Ascending aorta (tissue), 2 donors: ENCODE data around the gene CD2AP. TPM values are rescaled to one million over a fixed set of nuclear protein-coding genes. Genes with fewer than 3 reads are reported as not detected.

Experiments used
- DNase-seq, 2 donors: peaks; one replicate each; pipeline ENCODE4 v3.0.0-alpha.2; 2019; ENCODE audit warnings: low spot score in 2 of 2
- H3K27ac ChIP-seq, 2 donors: fragments of 200-600 bp; sonication (generic); one replicate each; pipeline ENCODE4 v1.5.1; 2016 to 2017; ENCODE audit warnings: mild to moderate bottlenecking in 1 of 2
- H3K27me3 ChIP-seq: fragments of 200-600 bp; sonication (generic); one replicate; pipeline ENCODE4 v1.5.1; 2017
- H3K36me3 ChIP-seq, 2 donors: fragments of 200-600 bp; sonication (generic); one replicate each; pipeline ENCODE4 v1.5.1; 2016
- H3K4me1 ChIP-seq, 2 donors: fragments of 200-600 bp; sonication (generic); one replicate each; pipeline ENCODE4 v1.5.1; 2016 to 2017; ENCODE audit warnings: mild to moderate bottlenecking in 1 of 2
- H3K4me3 ChIP-seq, 2 donors: fragments of 200-600 bp; sonication (generic); one replicate each; pipeline ENCODE4 v1.5.1; 2016 to 2017; ENCODE audit warnings: mild to moderate bottlenecking in 1 of 2
- H3K9me3 ChIP-seq, 2 donors: fragments of 200-600 bp; sonication (generic); one replicate each; pipeline ENCODE4 v1.5.1; 2016
- intact Hi-C: fragments of 100-400 bp; cut with DNase I; formaldehyde crosslinking; loops from one replicate; pipeline ENCODE4 v1.15.1; 2023
- total RNA-seq: library from RNA; depleted of rRNA; stranded (reverse); fragments of >200 nt; gene quantifications from one replicate; pipeline ENCODE4 v1.1.0, GENCODE V29; 2016
- TF ChIP-seq, protein P1 (sequence below), 3 experiments: fragments of 200-600 bp in 2 of 3; fragments of 450-650 bp in 1 of 3; sonication (generic) in 2 of 3; IDR thresholded peaks; one replicate each; pipeline ENCODE4 v1.5.1; 2016 to 2019; ENCODE audit warnings: antibody characterized with exemption in 3 of 3, mild to moderate bottlenecking in 1 of 3, moderate library complexity in 1 of 3

The CD2AP gene
- total RNA-seq, 1 donor from 2014 or later, result 18.9 TPM

DNA sequence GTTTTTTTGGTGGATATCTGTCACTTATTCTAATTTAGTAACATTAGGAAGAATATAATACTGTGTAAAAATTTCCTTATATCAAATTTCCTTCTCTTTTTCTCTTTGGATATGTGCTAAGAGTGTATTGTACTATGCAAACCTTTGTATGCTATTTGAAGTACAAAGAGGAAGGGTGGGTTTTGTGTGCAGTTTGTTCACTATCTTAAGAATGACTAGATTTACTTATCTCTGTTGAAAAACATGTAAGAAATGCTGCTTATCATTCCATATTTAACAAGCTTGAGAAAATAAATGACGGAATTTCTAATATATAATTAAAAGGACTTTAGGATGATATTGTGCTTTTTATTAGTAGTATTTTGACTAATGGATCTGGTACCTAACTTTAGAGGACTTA lies 13.1 kb downstream of the CD2AP start:
- TF ChIP-seq, protein P1, sequence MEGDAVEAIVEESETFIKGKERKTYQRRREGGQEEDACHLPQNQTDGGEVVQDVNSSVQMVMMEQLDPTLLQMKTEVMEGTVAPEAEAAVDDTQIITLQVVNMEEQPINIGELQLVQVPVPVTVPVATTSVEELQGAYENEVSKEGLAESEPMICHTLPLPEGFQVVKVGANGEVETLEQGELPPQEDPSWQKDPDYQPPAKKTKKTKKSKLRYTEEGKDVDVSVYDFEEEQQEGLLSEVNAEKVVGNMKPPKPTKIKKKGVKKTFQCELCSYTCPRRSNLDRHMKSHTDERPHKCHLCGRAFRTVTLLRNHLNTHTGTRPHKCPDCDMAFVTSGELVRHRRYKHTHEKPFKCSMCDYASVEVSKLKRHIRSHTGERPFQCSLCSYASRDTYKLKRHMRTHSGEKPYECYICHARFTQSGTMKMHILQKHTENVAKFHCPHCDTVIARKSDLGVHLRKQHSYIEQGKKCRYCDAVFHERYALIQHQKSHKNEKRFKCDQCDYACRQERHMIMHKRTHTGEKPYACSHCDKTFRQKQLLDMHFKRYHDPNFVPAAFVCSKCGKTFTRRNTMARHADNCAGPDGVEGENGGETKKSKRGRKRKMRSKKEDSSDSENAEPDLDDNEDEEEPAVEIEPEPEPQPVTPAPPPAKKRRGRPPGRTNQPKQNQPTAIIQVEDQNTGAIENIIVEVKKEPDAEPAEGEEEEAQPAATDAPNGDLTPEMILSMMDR (IDR thresholded peaks at IDR 0.05), result no peak
- Histone ChIP-seq H3K9me3 (no peaks in the 10 kb centered on the region), H3K27me3 (no peaks in the 10 kb centered on the region), H3K4me3 (no peak overlapping the region), H3K36me3 (no peaks in the 10 kb centered on the region), H3K4me1 (no peaks in the 10 kb centered on the region), H3K27ac (no peak overlapping the region)
- DNase-seq, result no peak
- intact Hi-C loops, result no loop called here

DNA sequence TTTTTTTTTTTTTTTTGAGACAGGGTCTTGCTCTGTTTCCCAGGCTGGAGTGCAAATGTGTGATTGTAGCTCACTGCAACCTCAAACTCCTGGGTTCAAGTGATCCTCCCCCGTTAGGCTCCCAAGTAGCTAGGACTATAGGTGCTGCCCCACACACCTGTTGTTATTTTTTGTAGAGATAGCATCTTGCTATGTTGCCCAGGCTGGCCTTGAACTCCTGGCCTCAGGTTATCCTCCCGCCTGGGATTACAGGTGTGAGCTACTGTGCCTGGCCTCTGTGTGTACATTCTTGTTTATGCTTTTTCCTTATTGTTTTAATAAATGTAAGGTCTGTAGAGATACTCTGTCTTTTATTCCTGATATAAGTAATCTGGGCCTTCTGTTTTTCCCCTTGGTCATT lies 14.8 kb downstream of the CD2AP start:
- no peaks in the 10 kb centered on the region for H3K36me3 ChIP-seq
- no peak for DNase-seq
- H3K9me3 ChIP-seq, result no peaks in the 10 kb centered on the region
- intact Hi-C loops, result no loop called here
- H3K27ac ChIP-seq, result no peak overlapping the region
- TF ChIP-seq, protein P1 (IDR thresholded peaks at IDR 0.05), result no peak
- H3K4me3 ChIP-seq, result no peak overlapping the region
- H3K27me3 ChIP-seq, result no peaks in the 10 kb centered on the region
- H3K4me1 ChIP-seq, result no peaks in the 10 kb centered on the region

DNA sequence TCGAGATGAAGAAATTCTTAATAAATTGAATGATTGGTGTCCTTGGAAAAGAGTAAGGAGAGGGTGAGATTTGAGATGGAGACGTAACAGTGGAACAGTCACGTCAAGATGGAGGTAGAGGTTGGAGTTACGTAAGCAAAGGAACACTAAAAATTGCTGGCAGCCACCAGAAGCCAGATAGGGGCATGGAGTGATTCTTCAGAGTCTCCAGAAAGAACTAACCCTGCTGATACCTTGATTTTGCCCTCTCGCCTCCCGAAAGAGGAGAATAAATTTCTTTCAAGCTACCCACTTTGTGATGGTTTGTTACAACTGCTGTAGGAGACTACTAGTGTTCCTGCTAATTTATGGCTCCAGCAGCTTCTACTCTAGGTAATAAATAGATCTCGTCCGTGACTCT lies 17.6 kb downstream of the CD2AP start:
- intact Hi-C loops, result no loop called here
- TF ChIP-seq, protein P1 (IDR thresholded peaks at IDR 0.05), result no peak
- no peak overlapping the region for H3K4me3 ChIP-seq
- H3K27ac ChIP-seq, result no peak overlapping the region
- H3K9me3 ChIP-seq, result no peaks in the 10 kb centered on the region
- H3K4me1 ChIP-seq, result no peaks in the 10 kb centered on the region
- H3K27me3 ChIP-seq, result no peaks in the 10 kb centered on the region
- no peaks in the 10 kb centered on the region for H3K36me3 ChIP-seq
- no peak for DNase-seq

DNA sequence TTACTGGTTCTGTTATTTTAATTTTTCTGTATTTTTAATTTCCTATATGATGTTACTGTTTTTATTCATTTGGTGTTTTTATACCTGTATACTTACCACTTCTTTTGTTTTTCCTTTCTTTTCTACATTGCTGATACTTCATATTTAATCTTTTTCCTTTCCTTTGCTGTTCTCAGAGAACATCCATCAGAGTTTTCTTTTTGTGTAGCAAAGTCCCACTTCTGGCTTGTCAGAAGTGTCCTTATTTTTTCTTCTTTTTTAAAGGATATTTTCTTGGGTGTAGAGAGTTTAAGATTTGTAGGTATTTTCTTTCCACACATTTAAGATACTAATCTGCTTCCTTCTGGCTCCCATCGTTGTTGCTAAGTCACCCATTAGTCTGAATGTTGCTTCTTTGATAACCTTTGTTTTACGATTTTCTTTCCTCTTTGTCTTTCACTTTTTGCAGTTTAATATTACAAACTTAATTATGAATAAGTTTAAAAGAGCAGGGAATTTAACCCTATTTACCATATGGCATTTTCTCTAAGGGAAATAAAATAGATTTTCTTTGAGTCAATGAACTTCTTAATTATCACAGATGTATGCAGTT lies 18.5 kb downstream of the CD2AP start:
- no peak for DNase-seq
- H3K4me3 ChIP-seq, result no peak overlapping the region
- no peaks in the 10 kb centered on the region for H3K27me3 ChIP-seq
- no peaks in the 10 kb centered on the region for H3K36me3 ChIP-seq
- no peak overlapping the region for H3K27ac ChIP-seq
- TF ChIP-seq, protein P1 (IDR thresholded peaks at IDR 0.05), result no peak
- H3K9me3 ChIP-seq, result no peaks in the 10 kb centered on the region
- H3K4me1 ChIP-seq, result no peaks in the 10 kb centered on the region
- intact Hi-C loops, result no loop called here

DNA sequence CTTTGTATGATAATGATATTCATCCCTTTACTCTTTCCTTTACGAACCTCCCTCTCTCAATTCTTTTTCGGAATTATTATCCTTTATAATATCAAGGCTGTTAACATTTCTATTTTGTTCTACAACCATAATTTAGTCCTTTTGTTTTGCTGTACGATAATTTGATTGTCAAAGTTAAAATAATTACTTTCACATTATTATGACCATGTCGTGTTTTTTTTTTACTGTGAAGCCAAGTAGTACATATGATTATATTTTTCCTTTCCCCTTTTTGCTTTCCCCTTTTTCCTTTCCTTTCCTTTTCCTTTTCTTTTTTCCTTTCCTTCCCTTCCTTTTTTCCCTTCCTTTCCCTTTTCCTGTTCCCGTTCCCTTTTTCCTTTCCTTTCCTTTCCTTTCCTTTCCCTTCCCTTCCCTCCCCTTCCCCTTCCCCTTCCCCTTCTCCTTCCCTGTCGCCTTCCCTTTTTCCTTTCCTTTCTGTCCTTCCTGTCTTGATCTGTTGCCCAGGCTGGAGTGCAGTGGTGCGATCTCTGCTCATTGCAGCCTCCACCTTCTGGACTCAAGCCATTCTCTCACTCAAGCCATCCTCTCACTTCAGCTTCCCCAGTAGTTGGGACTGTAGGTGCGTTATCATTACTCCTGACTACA lies 19.5 kb downstream of the CD2AP start:
- TF ChIP-seq, protein P1 (IDR thresholded peaks at IDR 0.05), result no peak

More for the DNA sequence above, 19.5 kb downstream of the CD2AP start:
- Histone ChIP-seq H3K4me1 (no peaks in the 10 kb centered on the region), H3K9me3 (no peaks in the 10 kb centered on the region), H3K4me3 (no peak overlapping the region), H3K27ac (no peak overlapping the region), H3K27me3 (no peaks in the 10 kb centered on the region), H3K36me3 (no peaks in the 10 kb centered on the region)
- intact Hi-C loops, result no loop called here
- DNase-seq, result no peak
